AG09319 (cell line): ENCODE data around the gene STARD4.
A peak's percentile ranks its signal among the peaks of the same experiment; 100 is the strongest.

ENCODE experiments used
- DNase-seq: peaks from one replicate; pipeline ENCODE4 v3.0.0-alpha.2; 2010; ENCODE audit warnings: low read depth; ENCODE audit errors: extremely low read depth
- TF ChIP-seq, protein P1 (sequence below): IDR thresholded peaks from 2 replicates; pipeline ENCODE4 v1.5.1; 2011; ENCODE audit warnings: low read depth, mild to moderate bottlenecking, inconsistent platforms, low read length, moderate library complexity

STARD4 gene

DNA sequence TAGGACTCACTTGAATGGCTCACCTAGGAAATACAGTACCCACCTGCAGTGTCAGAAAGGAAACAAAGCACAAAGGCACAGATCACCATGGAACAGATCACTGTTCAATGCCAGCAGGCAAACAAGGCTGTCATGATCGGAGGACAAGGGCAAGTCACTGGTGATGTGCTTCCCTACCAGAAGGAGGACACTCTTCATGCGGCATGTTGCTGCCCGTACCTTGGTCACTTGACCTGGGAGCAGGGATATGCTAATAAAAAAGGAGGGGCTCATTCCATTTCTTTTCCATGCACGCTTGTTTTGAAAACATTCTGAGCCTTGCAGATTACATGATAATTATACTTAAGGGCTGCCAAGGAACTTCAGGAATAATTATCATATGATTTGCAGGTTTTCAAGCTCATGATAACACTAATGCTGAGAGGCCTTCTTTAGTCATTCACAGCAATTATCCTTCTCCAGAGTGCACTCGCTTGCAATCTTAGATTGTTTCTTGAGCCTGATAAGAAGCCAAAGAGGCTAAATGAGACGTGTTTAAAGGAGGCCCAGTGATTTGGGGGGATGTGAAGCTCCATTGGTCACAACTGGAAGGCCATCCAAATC is 36.1 kb upstream of the STARD4 start:
- TF ChIP-seq, protein P1, sequence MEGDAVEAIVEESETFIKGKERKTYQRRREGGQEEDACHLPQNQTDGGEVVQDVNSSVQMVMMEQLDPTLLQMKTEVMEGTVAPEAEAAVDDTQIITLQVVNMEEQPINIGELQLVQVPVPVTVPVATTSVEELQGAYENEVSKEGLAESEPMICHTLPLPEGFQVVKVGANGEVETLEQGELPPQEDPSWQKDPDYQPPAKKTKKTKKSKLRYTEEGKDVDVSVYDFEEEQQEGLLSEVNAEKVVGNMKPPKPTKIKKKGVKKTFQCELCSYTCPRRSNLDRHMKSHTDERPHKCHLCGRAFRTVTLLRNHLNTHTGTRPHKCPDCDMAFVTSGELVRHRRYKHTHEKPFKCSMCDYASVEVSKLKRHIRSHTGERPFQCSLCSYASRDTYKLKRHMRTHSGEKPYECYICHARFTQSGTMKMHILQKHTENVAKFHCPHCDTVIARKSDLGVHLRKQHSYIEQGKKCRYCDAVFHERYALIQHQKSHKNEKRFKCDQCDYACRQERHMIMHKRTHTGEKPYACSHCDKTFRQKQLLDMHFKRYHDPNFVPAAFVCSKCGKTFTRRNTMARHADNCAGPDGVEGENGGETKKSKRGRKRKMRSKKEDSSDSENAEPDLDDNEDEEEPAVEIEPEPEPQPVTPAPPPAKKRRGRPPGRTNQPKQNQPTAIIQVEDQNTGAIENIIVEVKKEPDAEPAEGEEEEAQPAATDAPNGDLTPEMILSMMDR = no peak
- no peak for DNase-seq

DNA sequence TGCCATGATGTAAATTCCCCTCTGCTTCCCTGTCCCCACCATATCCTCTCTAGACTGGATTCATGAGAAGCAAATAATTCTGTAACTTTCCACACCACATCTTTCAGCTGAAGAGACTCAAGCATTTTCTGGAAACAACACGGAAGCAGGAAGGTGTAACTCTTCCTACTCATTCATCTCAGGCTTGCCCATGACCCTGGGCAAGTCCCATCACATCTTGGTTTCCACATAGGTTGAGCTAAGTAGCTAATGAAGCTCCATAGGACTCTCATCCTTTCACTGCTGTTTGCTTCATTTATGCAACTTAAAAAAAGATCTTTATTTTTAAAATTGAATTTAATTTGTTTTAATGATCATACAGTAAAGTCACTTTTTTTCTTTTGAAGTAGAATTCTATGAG is 32.7 kb upstream of the STARD4 start:
- DNase-seq = no peak
- TF ChIP-seq, protein P1 = no peak

DNA sequence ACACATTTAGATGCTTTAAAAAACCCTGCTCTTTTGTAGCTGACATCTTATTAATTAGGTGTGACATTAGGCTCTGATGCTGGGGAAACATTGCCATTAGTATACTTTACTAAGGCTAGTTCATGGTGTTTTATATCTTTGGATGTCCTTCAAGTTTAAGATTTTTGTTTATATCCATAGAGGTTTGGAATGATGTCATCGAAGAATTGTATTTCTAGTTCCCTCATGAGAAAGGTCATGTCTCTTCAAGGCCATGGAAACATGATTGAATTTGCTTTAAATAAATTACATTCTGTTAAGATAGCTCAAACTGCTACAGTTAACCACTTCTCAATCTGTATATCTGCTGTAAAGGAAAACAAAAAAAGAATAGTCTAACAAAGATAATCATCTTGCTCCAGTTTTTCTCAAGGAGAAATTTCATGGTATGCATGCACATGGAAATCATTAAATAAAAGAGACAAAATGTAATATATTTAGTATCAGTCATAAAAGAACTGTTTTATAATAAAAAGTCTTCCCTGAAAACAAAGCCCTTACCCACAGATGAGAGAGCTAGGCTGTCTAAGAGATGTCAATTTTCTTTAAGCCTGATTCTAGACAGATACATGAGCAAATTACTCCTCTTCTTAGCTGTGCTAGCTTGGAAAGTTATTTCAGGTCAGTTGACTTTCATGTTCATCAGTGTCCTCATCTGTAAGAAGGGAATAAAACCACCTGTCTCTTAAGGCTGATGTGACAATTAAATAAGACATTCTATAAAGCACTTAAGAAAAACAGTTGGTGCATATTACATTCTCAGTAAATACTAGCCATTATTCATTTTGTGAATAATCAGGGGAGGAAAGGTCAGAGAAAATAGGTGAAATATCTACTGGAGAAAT is 25.0 kb upstream of the STARD4 start:
- peak; percentile 63 for DNase-seq

DNA sequence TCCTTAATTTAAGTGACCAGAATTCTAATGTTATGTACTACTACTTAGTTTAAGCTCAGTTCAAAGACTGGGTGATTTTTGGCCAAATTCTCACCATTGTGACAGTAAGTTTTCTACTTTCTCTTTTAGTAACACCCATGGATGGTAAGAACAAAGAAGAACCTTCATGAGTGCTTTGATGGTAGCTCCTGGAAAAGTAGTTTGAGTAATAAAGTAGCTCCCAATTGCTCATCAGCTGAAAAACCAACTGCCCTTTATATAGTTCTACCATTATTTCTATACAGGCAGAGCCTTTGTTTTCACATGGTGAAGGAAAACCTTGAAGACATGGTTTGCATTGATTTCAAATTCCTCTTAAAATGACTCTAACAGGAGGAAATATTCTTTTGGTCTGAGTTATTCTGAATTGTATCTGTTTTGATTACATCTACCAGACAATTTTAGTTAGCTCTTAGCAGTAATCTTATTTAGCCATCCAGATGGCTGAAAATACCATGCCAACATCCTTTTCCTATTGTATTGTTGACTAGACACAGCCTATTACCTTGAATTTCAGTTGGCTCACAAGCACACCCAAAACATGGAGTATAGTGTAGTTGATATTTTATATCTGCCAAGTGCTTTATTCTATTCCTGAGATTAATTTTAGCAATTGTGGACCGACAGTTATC is 23.7 kb upstream of the STARD4 start:
- DNase-seq = no peak
- TF ChIP-seq, protein P1 = no peak

More for the DNA sequence above, 25.0 kb upstream of the STARD4 start:
- TF ChIP-seq, protein P1 = no peak

DNA sequence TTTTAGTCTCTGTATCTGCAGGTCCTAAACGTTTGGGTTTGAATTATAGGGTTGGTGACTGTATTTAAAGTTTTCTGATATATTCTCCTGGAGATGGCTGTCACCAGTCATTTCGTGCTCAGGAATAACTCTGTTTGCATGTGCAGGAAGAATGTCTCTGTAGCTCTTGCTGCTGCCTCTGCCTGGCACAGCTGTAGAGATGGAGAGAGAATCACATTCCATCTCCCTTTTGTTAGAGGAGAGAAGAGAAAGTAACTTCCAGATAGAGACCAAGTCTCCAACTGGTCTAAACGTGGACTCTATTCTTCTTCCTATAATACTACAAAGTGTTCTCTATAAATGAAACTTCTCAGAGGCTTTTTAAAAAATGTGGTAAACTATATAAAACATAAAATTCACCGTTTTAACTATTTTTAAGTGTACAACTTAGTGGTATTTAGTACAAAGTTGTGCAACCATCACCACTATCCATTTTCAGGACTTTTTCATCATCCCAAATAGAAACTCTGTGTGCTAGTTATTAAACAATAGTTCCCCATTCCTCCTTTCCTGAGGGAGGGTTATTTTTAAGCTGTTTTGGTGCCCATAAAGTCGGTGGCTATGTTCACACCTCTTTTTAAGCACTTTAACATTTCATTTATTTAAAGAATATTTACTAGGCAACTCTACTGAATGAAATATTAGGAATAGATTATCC is 20.7 kb upstream of the STARD4 start:
- TF ChIP-seq, protein P1 = no peak

DNA sequence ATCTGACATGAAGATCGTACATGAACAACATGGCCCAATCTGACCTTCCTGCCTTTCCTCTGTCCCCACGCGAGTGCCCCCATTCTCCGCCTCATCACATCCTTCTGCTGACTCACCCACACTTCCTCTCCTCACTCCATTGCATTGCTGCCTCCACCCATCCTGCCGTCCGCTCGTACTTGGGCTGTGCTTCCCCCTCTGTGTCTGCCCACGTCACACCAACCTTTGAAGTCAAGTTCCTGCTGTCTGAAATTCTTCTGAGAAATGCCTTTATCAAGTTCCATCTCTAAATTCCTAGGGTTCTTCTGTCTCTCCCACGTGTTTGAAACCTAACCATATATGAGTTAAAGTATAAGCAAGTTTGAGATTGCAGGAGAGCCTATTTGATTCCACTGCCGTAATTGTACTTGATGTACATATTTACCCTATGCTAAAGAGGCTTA is 18.0 kb upstream of the STARD4 start:
- no peak for DNase-seq
- TF ChIP-seq, protein P1 = no peak

More for the DNA sequence above, 20.7 kb upstream of the STARD4 start:
- DNase-seq = no peak
